Gastrocnemius medialis (tissue), 4 donors: ENCODE results near the gene GPC6.

Experiments used
- CTCF ChIP-seq, 5 experiments: fragments of 450-650 bp in 3 of 5; fragments of 200-600 bp in 2 of 5; sonication (generic) in 2 of 5; IDR thresholded peaks in 4 of 5; conservative IDR thresholded peaks in 1 of 5; 1 replicate in 4 of 5; 2 replicates in 1 of 5; pipeline ENCODE4 v1.5.1; 2016 to 2019; ENCODE audit warnings: antibody characterized with exemption in 5 of 5, mild to moderate bottlenecking in 3 of 5, moderate library complexity in 3 of 5
- POLR2A ChIP-seq, 2 donors: fragments of 450-650 bp; IDR thresholded peaks; one replicate each; pipeline ENCODE4 v1.6.1; 2017; ENCODE audit warnings: antibody characterized with exemption in 2 of 2, mild to moderate bottlenecking in 2 of 2, moderate library complexity in 2 of 2

DNA sequence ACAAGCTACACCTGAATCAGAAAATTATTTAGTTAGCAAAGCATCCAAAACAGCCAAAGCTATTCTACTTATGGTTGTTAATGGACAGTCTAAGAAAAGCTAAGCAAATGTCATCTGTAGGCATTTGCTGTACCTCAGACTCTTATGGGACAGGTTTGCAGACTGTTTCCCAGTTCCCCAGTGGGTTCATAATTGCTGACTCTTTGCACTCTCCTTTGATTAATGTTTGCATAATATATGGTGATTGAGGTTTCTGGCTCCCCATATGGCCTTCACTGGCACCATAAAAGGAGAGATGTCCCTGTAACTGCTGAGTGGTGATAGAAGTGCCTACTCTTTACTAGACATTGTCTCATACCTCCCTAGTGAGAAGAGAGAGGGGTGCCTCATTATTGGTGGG, 142.1 kb downstream of the GPC6 start:
- TF ChIP-seq CTCF (IDR thresholded peaks at IDR 0.05 in 4 of 5, conservative IDR thresholded peaks at IDR 0.05 in 1 of 5) = no peak
- TF ChIP-seq POLR2A (IDR thresholded peaks at IDR 0.05) = no peak
